Activated naive CD8-positive, alpha-beta T cell (primary cell): ENCODE data around the gene ORAI3.

Experiments
- H3K27ac Mint-ChIP-seq: one replicate; pipeline ENCODE4 v1.8.0; 2021; ENCODE audit warnings: mixed read lengths
- H3K27me3 Mint-ChIP-seq: one replicate; pipeline ENCODE4 v1.8.0; 2021; ENCODE audit warnings: mixed read lengths
- H3K36me3 Mint-ChIP-seq: one replicate; pipeline ENCODE4 v1.8.0; 2021; ENCODE audit warnings: mixed read lengths
- H3K4me1 Mint-ChIP-seq: one replicate; pipeline ENCODE4 v1.8.0; 2021; ENCODE audit warnings: low read depth, mixed read lengths
- H3K4me3 Mint-ChIP-seq: one replicate; pipeline ENCODE4 v1.8.0; 2021; ENCODE audit warnings: mild to moderate bottlenecking, mixed read lengths
- H3K9me3 Mint-ChIP-seq: one replicate; pipeline ENCODE4 v1.8.0; 2021; ENCODE audit warnings: low read depth, mixed read lengths

ORAI3 gene

DNA sequence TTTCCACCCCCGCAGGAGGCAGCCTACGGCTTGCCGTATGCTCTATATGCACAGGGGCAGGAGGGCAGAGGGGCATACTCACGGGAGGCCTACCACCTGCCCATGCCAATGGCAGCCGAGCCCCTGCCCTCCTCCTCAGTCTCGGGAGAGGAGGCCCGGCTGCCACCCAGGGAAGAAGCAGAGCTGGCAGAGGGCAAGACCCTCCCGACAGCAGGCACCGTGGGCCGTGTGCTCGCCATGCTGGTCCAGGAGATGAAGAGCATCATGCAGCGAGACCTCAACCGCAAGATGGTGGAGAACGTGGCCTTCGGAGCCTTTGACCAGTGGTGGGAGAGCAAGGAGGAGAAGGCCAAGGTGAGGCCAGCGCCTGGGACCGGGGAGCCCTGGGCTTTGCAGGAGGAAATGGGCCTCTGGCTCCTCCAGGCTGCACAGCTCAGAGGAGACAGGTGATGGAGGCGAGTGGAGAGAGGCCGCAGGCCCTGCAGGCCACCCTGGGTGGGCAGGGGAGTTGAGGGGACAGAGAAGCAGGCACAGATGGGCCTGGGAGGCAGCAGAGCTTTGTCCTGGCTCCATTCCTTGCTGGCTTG is 17.3 kb downstream of the ORAI3 start:
- Mint-ChIP-seq H3K27ac (no peak overlapping the region), H3K27me3 (no peaks in the 10 kb centered on the region), H3K4me1 (no peaks in the 10 kb centered on the region), H3K36me3 (peaks cover 5% of the 10 kb centered on the region), H3K4me3 (no peak overlapping the region), H3K9me3 (no peaks in the 10 kb centered on the region)

DNA sequence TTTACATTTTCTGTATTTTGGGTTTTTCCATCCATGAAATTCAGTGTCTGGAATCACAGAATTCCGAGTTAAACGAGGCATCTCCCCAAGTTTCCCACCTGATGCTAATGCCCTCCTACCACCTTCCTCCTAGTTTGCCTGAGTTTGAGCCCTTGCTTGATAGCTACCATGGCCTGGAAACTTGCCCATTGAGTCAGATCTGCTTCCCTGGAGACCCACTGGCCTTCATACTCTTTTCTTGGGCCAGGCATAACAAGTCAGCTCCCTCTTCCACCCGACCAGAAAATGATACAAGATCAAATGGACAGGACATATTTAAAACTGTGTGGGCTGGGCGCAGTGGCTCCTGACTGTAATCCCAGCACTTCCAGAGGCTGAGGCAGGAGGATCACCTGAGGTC is 18.9 kb downstream of the ORAI3 start:
- Mint-ChIP-seq H3K36me3 (peaks cover 8% of the 10 kb centered on the region), H3K4me3 (no peak overlapping the region), H3K27ac (no peak overlapping the region)

DNA sequence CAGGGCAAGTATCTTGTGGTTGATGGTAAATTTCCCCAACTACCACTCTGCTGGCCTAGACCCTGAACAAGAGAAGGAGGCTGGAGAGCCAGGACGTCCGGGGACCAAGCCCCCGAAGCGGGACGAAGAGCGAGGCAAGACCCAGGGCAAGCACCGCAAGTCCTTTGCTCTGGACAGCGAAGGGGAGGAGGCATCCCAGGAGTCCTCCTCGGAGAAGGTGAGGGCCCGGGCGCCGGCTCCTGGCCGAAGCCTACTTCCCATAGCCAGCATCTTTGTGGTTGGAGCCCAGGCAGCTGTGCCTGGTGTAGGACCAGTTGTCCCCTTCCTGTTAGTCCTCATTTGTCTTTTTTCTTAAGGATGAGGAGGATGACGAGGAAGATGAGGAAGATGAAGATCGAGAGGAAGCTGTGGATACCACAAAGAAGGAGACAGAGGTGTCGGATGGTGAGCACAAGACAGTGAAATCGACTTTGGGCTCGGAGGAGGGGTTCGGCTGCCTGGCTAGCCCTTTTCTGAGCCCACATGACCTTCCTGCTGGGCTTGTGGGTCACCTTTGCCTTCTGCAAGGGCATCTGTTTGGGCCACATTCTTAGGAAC is 20.5 kb downstream of the ORAI3 start:
- no peaks in the 10 kb centered on the region for H3K27me3 Mint-ChIP-seq
- peaks cover 5% of the 10 kb centered on the region for H3K4me1 Mint-ChIP-seq
- no peaks in the 10 kb centered on the region for H3K9me3 Mint-ChIP-seq
- no peak overlapping the region for H3K27ac Mint-ChIP-seq
- H3K36me3 Mint-ChIP-seq, result peaks cover 11% of the 10 kb centered on the region
- no peak overlapping the region for H3K4me3 Mint-ChIP-seq

More for the DNA sequence above, 18.9 kb downstream of the ORAI3 start:
- Mint-ChIP-seq H3K4me1 (no peaks in the 10 kb centered on the region), H3K9me3 (no peaks in the 10 kb centered on the region), H3K27me3 (no peaks in the 10 kb centered on the region)

DNA sequence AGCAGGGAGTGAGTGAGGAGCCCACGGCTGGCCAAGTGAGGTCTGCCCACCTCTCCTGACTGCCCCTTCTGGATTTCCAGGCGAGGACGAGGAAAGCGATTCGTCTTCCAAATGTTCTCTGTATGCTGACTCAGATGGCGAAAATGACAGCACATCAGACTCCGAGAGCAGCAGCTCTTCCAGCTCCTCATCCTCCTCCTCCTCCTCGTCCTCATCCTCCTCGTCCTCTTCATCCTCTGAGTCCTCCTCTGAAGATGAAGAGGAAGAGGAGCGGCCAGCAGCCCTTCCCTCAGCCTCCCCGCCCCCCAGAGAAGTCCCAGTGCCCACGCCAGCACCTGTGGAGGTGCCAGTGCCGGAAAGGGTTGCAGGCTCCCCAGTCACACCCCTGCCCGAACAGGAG is 22.4 kb downstream of the ORAI3 start:
- Mint-ChIP-seq H3K4me1 (peaks cover 7% of the 10 kb centered on the region), H3K27me3 (no peaks in the 10 kb centered on the region), H3K27ac (no peak overlapping the region), H3K4me3 (no peak overlapping the region), H3K9me3 (no peaks in the 10 kb centered on the region), H3K36me3 (peaks cover 12% of the 10 kb centered on the region)

DNA sequence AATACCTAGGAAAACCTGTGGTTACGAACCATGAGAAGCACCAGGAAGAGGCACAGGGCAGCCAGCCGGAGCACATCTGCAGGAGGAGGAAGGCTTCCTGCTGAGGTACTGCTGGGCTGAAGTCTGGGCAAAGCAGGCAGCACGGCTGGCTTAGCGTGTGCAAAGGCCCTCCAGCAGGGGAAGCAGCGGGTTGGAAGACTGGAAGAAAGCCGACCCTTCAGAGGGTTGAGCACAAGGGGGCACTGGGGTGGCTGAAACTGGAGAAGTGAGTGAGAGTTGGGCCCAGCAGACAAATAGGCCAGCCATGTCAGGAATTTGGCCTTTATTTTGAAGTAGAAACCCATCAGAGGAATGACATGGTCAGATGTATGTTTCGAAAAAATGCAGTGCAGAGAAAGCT is 24.0 kb downstream of the ORAI3 start:
- H3K36me3 Mint-ChIP-seq, result peaks cover 12% of the 10 kb centered on the region
- no peaks in the 10 kb centered on the region for H3K9me3 Mint-ChIP-seq
- peaks cover 7% of the 10 kb centered on the region for H3K4me1 Mint-ChIP-seq
- H3K4me3 Mint-ChIP-seq, result no peak overlapping the region
- H3K27ac Mint-ChIP-seq, result no peak overlapping the region
- no peaks in the 10 kb centered on the region for H3K27me3 Mint-ChIP-seq

DNA sequence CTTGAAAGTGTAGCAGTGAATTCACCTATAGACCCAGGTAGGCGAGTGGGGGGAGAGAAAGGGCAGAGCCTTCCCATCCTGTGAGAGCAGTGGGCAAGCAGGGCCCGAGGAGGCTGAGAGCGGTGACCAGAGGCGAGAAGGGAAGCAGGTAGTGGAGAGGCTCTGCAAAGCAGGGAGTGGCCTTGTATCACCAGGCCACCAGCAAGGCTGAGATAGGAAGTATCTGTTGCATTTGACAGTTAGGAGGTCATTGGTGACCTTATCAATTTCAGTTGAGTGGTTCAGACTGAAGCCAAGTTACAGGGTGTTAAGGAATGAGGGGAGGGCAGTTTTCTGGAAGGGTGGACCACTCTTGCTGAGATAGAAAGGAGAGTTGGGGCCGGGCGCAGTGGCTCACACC is 25.5 kb downstream of the ORAI3 start:
- Mint-ChIP-seq H3K4me3 (no peak overlapping the region), H3K27me3 (no peaks in the 10 kb centered on the region), H3K4me1 (peaks cover 7% of the 10 kb centered on the region), H3K27ac (no peak overlapping the region), H3K36me3 (peaks cover 12% of the 10 kb centered on the region), H3K9me3 (no peaks in the 10 kb centered on the region)

DNA sequence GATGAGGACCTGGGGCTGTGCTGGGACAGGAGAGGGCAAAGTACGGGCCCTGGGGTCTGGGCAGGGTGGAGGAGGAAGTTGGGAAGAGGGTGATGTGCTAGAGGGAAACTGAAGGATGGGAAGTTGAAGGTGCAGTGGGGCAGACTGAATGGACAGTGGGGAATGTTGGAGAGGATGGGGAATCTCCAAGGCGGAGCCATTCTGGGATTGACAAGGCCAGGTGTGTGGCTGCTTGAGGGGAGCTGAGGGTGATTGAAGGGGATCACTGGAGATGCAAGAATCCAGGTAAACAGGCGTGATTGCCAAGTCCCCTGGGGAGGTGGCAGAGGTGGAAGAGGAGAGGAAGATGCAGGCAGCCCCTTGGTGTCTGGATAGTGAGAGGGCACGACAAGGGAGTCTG is 27.6 kb downstream of the ORAI3 start:
- Mint-ChIP-seq H3K4me1 (peaks cover 7% of the 10 kb centered on the region), H3K36me3 (peaks cover 10% of the 10 kb centered on the region), H3K27me3 (no peaks in the 10 kb centered on the region), H3K9me3 (no peaks in the 10 kb centered on the region), H3K27ac (no peak overlapping the region), H3K4me3 (no peak overlapping the region)

DNA sequence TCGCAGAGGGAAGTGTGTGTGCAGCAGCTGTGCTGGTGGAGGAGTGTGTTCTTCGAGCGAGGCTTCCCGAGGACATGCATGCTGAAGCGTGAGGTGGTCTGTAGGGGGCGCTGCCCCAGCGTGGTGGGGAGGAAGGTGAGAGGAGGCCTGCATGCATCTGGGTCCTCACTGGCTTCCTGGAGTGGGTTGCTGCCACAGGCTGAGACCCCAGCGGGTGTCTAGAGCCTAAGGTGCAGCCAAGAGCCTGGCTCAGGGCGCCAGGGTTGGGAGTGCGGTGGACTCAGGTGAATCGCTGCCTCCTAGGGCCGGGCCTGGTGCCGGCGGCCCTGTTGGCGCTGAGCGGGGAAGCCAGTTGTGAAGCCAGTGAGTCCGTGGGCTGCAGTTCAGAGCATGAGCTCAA is 28.6 kb downstream of the ORAI3 start:
- Mint-ChIP-seq H3K4me3 (no peak overlapping the region), H3K27ac (no peak overlapping the region), H3K9me3 (no peaks in the 10 kb centered on the region), H3K36me3 (peaks cover 7% of the 10 kb centered on the region), H3K4me1 (peaks cover 7% of the 10 kb centered on the region), H3K27me3 (no peaks in the 10 kb centered on the region)

DNA sequence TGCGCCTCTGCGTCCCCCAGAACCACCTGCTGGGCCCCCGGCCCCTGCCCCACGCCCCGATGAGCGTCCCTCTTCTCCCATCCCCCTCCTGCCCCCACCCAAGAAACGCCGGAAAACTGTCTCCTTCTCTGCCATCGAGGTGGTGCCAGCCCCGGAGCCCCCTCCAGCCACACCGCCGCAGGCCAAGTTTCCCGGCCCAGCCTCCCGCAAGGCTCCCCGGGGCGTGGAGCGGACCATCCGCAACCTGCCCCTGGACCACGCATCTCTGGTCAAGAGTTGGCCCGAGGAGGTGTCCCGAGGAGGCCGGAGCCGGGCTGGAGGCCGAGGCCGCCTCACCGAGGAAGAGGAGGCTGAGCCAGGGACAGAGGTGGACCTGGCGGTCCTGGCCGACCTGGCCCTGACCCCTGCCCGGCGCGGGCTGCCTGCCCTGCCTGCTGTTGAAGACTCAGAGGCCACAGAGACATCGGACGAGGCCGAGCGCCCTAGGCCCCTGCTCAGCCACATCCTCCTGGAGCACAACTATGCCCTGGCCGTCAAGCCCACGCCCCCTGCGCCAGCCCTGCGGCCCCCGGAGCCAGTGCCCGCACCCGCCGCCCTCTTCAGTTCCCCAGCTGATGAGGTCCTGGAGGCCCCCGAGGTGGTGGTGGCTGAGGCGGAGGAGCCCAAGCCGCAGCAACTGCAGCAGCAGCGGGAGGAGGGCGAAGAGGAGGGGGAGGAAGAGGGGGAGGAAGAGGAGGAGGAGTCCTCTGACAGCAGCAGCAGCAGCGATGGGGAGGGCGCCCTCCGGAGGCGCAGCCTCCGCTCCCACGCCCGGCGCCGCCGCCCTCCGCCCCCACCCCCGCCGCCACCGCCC is 30.5 kb downstream of the ORAI3 start:
- Mint-ChIP-seq H3K27ac (no peak overlapping the region), H3K36me3 (peaks cover under 1% of the 10 kb centered on the region), H3K4me1 (peaks cover 2% of the 10 kb centered on the region), H3K27me3 (no peaks in the 10 kb centered on the region), H3K4me3 (no peak overlapping the region), H3K9me3 (no peaks in the 10 kb centered on the region)

DNA sequence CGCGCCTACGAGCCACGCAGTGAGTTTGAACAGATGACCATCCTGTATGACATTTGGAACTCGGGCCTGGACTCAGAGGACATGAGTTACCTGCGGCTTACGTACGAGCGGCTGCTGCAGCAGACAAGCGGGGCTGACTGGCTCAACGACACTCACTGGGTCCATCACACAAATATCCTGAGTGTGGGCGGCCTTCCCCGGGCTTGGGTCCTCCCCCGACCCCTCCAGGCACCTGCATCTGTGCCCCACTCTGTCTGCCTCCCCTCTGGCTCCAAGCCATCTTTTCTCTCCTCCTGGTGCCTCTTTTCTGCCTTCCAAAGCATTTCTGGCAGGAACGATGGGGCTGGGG is 31.1 kb downstream of the ORAI3 start:
- no peaks in the 10 kb centered on the region for H3K36me3 Mint-ChIP-seq
- no peaks in the 10 kb centered on the region for H3K27me3 Mint-ChIP-seq
- no peak overlapping the region for H3K4me3 Mint-ChIP-seq
- H3K9me3 Mint-ChIP-seq, result no peaks in the 10 kb centered on the region
- H3K27ac Mint-ChIP-seq, result no peak overlapping the region
- peaks cover 2% of the 10 kb centered on the region for H3K4me1 Mint-ChIP-seq

DNA sequence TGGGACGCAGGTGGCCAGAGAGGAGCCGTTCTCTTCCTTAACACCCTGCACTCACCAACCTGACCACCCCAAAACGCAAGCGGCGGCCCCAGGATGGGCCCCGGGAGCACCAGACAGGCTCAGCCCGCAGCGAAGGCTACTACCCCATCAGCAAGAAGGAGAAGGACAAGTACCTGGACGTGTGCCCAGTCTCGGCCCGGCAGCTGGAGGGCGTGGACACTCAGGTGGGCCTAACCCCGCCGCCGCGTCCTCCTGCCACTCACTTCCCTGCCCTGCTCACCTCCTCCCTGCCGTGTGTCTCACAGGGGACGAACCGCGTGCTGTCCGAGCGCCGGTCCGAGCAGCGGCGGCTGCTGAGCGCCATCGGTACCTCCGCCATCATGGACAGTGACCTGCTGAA is 31.6 kb downstream of the ORAI3 start:
- Mint-ChIP-seq H3K27ac (no peak overlapping the region), H3K9me3 (no peaks in the 10 kb centered on the region), H3K27me3 (no peaks in the 10 kb centered on the region), H3K36me3 (no peaks in the 10 kb centered on the region), H3K4me1 (peaks cover 2% of the 10 kb centered on the region), H3K4me3 (no peak overlapping the region)

DNA sequence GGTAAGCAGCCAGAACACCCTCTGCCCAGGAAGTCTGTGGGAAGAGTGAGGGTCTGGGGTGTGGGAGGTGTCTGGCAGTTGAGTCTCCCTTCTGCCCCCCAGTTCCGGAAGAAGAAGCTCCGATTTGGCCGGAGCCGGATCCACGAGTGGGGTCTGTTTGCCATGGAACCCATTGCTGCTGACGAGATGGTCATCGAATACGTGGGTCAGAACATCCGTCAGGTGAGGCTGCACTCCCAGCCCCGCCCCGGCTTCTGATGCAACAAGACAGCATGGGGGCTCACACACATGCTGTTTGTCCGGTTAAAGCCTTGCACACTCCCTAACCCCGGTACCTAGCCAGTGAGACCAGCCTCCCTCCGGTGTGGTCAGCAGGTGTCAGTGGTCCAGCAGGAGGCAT is 32.1 kb downstream of the ORAI3 start:
- Mint-ChIP-seq H3K27me3 (no peaks in the 10 kb centered on the region), H3K36me3 (no peaks in the 10 kb centered on the region), H3K27ac (no peak overlapping the region), H3K9me3 (no peaks in the 10 kb centered on the region), H3K4me3 (no peak overlapping the region), H3K4me1 (peaks cover 2% of the 10 kb centered on the region)

DNA sequence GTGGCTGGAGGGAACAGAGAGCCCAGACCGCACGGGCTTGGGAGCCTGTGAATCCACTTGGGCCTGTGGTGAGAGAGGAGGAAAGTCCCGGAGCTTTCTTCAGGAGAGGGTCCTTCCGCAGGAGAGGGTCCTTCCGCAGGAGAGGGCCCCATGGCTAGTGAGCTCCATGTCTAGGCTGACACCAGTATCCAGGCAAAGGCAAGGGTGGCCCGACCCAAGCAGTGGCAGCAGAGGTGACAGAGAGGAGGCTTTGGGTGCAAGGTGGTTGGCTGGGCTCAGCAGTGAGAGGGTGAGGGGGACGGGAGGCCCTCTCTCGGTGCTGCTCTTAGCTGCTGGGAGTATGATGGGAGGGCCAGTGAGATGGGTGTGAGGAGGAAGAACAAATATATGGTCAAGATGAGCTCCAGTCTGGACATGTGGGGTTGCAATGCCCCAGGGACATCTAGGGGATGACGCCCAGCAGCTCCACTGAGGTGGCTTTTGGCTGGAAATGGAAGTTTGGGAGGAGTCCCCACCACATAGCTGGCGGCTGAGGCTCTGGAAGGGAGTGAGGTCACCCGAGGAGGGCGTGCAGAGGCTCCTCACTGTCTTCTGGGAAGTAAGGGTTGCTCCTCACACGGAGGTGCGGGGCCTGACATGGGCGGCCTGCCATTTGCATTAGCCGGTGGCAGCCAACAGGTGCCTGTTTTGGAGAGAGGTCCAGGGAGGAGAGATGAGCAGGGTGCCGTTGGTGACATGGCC is 33.9 kb downstream of the ORAI3 start:
- Mint-ChIP-seq H3K4me3 (no peak overlapping the region), H3K36me3 (no peaks in the 10 kb centered on the region), H3K4me1 (peaks cover 2% of the 10 kb centered on the region), H3K27ac (no peak overlapping the region), H3K27me3 (no peaks in the 10 kb centered on the region), H3K9me3 (no peaks in the 10 kb centered on the region)

DNA sequence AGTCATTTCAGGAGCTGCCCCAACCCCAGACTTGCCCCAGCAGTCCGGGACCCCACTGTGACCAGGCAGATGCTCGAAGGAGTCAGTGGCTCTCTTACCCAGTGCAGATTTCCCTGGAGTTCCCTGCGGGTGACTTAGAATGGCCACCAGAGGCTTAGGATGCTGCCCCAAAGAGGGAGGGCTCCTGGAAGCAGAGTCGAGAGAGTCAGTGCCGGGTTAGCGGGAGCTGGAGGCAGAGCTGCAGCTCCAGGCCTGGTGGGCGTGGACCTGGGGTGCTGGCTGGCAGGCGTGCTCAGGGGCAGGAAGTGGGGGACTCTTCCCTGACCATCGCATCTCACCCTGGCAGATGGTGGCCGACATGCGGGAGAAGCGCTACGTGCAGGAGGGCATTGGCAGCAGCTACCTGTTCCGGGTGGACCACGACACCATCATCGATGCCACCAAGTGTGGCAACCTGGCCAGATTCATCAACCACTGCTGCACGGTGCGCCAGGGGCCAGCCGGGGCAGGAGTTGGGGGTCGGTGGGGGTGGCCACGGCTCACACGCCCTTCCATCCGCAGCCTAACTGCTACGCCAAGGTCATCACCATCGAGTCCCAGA is 34.5 kb downstream of the ORAI3 start:
- H3K4me1 Mint-ChIP-seq, result peaks cover 2% of the 10 kb centered on the region
- no peak overlapping the region for H3K4me3 Mint-ChIP-seq
- no peaks in the 10 kb centered on the region for H3K36me3 Mint-ChIP-seq
- no peaks in the 10 kb centered on the region for H3K27me3 Mint-ChIP-seq
- H3K9me3 Mint-ChIP-seq, result no peaks in the 10 kb centered on the region
- H3K27ac Mint-ChIP-seq, result no peak overlapping the region
